Adrenal gland (tissue), 5 donors: ENCODE measurements around the gene TOR4A.

Source experiments
- POLR2A ChIP-seq, 2 donors: fragments of 450-650 bp; IDR thresholded peaks; one replicate each; pipeline ENCODE4 v1.6.1; 2017; ENCODE audit warnings: antibody characterized with exemption in 2 of 2, mild to moderate bottlenecking in 2 of 2, moderate library complexity in 1 of 2
- TF ChIP-seq, protein P1 (sequence below), 6 experiments: fragments of 450-650 bp in 4 of 6; fragments of 200-600 bp in 2 of 6; sonication (generic) in 1 of 6; IDR thresholded peaks; 1 replicate in 5 of 6; 2 replicates in 1 of 6; pipeline versions ENCODE4 v1.5.1 to v1.8.0; 2016 to 2021; ENCODE audit warnings: antibody characterized with exemption in 6 of 6, mild to moderate bottlenecking in 2 of 6, moderate library complexity in 1 of 6
- donor health status: DM: no; HTN: no; CAD: no.

DNA sequence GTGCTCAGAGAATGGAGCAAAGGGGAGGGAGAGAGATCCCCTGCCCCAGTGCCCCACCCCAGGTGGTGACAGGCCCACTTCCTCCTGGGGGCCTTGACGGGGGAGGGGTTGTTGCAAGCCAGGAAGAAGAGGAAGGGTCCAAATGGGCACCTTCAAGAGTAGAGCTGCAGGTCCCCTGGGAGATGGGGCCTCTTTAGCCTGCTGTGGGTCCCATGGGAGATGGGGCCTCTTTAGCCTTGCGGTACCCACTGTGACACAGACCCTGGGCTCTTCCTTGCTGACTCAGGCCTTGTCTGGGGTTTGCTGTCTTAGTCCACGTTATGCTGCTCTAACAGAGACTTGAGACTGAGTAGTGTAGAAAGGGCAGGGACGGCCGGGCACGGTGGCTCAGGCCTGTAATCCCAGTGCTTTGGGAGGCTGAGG lies 9.6 kb upstream of the TOR4A start:
- TF ChIP-seq, protein P1, sequence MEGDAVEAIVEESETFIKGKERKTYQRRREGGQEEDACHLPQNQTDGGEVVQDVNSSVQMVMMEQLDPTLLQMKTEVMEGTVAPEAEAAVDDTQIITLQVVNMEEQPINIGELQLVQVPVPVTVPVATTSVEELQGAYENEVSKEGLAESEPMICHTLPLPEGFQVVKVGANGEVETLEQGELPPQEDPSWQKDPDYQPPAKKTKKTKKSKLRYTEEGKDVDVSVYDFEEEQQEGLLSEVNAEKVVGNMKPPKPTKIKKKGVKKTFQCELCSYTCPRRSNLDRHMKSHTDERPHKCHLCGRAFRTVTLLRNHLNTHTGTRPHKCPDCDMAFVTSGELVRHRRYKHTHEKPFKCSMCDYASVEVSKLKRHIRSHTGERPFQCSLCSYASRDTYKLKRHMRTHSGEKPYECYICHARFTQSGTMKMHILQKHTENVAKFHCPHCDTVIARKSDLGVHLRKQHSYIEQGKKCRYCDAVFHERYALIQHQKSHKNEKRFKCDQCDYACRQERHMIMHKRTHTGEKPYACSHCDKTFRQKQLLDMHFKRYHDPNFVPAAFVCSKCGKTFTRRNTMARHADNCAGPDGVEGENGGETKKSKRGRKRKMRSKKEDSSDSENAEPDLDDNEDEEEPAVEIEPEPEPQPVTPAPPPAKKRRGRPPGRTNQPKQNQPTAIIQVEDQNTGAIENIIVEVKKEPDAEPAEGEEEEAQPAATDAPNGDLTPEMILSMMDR (IDR thresholded peaks at IDR 0.05) = no peak
- TF ChIP-seq POLR2A (IDR thresholded peaks at IDR 0.05) = no peak
